Activated CD8-positive, alpha-beta memory T cell treated with anti-CD3 and anti-CD28 coated beads for 48 hours (primary cell): ENCODE data around the gene MAGEF1.
"Not testable (repeated sequence)": the region's sequence is repeated elsewhere in the genome, so short reads cannot be mapped to it uniquely, and the experiment has no call there.

Experiments used
- DNase-seq, 3 experiments: peaks; one replicate each; pipeline ENCODE4 v3.0.0-alpha.2; 2020; ENCODE audit warnings: low read depth in 2 of 3, low spot score in 2 of 3

Gene MAGEF1

DNA sequence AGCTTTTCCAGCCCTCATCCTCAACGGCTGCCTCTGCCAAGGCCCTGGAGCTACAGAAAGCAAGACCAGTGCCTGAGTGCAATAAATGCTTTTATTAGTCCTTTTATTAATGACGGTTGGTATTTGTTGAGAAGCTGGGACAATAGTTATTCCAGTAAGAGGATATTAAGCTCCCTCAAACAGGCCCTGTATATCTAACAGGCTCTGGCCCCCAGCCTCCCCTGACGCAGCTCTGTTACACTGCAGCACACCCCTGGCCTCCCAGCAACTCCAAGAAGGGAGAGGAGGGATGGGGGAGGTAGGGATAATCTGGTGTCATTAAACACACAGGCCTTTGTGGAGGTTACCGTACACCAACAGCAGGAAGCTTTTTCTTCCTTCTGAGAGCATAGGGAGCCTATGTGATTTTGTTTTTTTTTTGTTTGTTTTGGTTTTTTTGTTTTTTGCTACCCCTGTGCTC is 30.8 kb upstream of the MAGEF1 start:
- no peak for DNase-seq

DNA sequence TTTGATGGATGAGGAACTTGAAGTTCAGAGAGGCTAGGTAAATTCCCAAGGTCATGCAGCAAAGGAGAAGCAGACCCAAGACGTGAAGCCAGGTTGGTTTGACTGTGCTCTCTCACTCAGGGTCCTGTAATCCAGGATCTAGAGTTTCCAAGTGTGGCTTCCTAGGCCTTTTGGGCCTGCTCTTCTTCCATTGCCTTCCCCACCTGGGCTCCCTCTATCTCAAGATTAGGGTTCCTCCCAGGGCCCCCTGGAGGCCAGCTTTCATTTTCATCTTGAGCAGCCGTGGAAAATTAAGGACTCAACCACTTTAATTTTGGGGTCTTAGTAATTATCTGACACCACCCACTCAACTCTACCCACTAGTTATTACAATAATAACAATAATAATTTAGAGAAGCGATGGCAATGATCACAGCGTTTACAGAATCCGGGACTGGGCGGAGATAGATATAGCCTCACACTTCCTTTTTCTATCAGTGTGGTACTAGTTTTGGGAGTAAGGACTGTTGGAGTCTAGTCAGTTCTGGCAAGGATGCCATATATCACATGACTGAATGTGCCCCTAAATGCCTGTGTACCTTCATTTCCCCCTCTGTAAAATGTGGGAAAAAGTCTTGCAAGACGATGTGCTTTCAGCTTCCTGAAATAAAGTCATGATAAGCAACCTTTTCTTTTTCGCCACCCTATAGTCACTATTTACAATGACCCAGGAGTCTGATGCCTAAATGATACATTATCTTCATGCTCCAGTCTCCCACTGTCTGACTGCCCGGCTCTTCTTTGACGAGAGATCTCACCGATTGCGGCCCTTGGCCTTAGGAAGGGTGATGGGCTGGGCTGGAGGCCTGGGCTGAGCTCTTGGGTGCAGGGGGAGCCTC is 30.2 kb upstream of the MAGEF1 start:
- no peak for DNase-seq

DNA sequence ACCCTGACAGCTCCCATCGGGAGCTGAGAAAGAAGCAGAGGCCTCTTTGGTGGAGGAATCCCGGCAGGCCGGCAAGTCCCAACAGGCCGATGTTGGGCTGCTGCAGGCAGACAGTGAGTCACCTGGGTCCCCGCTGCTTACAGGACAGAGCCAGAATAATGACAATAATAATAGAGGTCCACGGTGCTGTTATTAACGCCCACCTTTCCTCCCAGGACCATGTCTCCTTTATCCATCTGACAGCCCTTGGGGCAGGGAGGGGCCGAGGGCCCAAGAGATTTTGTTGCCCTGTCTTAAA is 29.3 kb upstream of the MAGEF1 start:
- no peak for DNase-seq

DNA sequence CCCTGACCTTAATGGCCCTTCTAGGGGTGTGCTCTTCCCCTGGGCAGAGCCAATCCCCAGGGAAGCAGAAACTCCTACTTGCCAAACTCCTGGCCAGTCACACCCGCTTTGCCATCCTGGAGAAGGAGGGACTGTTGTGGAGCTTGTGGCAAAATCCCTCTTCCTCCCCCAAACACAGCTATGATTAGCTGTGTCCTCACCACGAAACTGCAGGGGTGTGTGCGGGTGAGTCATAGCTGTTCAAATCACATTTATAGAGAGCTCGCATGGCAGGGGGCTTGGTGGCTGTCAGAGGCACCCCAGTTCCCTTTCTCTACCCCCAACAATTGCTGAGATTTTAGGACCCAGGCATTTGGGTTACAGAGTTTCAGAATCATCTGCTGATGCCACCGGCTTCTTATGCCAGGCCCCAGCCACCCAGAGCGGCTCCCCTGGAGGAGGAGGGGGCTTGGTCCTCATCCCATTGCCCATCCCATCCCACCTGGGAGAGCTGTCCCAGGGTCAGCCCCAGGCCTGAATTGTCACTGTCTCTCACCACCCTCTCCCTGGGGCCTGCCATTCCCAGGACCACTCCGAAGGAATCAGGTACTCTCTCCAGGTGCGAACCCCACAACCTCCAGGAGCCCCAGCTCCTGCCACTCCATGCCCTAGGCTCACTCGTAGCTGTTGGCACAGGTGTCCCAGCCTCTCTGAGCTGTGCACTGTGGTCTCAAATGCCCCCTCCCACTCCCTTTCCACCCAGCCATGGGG is 28.8 kb upstream of the MAGEF1 start:
- DNase-seq: no peak

DNA sequence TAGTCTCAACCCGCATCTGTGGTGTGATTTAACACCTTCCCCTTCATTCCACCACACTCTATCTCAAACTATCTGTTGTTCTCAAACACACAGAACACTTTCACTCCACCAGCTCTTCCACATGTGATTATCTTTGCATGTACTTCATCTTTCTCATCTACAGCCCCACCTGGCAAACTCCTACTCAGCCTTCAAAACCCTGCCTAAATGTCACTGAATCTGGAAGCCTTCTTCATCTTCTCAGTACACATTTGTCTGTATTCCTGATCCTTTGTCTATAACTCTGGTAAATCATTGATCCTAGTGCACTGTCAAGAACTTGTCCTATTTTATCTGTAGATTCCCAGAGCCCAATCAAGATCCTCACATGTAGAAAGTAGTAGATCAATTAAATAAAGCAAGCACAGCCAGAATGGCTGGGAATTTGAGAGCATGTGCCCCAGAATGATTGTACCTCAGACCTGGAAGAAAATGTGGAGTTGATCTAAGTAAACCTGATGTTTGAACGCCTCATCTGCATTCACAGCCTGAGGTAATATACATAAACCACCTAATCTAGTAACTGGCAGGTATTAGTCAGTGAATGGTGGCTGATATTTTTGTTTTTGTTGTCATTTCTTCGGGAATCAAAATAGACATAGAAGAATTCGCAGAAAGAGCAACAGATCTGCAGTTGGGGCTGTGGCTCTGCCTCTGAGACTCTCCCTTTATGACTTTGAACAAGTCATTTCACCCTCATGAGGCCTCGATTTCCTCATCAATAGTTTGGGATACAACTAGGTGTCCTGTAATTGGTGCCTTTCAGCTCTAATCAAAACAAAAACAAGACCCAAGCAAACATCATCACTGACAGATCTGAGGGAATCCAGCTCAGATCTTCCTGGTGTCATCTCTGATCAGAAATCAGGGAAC is 28.0 kb upstream of the MAGEF1 start:
- DNase-seq: no peak

DNA sequence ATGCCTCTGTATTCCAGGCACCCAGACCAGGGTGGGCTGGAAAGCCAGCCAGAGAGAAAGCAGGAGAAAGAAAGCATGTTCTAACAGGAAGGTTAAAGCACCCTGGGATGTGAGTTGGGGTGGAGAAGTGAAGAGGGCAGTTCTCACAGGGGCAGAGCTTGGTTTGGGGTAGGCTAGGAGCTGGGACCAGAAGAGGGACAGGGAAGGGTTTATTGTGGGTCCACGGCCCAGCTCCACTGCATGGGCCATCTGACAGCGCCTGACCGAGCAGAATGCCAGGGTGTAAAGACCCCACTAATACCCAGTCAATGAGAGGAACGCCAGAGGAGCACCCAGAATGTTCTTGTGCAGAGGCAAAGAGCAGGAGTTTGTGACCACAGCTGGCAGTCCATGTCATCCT is 27.1 kb upstream of the MAGEF1 start:
- no peak for DNase-seq

DNA sequence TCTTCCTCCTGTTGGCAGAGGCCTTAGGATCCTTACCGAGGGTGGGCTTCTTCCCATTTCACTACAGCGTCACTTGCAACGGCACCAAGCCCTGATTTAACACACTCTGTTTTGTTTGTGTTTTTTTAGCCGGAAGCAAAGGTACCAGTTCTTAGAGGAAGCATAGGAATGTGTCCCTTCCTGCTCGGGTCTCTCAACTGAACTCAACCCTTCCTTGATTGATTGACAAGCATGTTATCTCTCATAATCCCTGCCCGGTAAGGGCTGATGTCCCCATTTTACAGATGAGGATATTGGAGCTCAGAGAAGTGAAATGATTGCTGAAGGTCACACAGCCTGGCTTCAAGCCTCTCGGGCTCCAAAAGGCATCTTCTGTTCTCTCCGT is 26.6 kb upstream of the MAGEF1 start:
- DNase-seq: no peak

DNA sequence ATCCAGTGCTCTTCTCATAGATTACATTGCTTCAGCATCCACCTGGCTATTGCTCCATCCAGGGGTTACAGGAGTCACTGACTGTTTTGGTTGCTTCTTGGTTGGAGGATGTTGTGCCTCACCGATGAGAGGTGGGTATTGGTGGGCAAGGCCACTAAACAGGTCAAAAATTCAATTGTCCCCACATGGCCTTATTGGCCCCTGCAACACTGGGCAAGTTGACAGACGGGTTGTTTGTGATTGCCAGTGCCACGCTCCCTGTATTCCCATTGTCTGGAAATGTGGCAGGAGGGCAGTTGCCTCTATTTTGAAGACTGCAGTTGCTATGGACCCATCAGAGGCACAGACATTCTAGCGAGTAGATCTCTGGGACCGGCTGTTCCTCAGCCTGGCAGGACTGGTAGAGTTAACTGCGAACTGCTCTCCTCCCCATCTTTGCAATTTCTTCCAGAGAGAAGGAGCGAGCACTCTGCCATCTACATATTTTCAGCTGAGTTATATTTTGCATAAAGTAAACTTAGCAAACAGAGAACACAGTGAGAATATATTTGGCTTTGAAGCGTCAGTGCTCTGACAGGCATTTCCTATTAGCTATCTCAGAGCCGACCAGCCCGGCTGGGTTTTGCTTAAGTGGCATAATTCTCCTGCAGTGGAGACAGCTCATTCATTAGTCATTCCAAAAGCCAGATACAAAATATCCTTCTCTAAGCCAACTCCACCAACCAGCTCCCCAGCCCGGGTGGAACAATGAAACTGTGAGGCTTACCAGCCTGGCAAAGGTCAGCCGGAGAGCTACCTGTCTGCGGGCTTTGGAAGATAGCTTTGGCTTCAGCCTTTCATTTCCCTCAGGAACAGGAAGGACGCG is 26.0 kb upstream of the MAGEF1 start:
- DNase-seq: no peak

DNA sequence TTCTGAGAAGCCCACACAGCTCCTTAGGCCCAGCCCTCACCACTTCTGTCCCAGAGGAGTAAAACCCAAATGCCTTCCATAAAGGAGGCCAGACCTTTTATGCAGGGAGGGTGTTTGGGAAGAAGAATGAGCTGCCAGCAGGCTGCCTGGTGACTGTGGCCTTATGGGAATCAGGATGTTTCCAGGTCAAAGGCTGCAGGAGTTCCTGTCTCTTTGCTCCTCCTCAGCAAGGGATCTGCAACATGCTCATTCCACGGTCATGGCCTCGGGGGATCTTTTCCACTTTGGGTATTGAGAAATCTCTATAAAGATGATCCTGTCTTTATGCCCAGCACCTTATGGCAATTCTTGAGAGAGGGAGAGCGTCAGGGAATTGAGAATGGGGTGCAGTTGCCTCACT is 25.2 kb upstream of the MAGEF1 start:
- DNase-seq: no peak

DNA sequence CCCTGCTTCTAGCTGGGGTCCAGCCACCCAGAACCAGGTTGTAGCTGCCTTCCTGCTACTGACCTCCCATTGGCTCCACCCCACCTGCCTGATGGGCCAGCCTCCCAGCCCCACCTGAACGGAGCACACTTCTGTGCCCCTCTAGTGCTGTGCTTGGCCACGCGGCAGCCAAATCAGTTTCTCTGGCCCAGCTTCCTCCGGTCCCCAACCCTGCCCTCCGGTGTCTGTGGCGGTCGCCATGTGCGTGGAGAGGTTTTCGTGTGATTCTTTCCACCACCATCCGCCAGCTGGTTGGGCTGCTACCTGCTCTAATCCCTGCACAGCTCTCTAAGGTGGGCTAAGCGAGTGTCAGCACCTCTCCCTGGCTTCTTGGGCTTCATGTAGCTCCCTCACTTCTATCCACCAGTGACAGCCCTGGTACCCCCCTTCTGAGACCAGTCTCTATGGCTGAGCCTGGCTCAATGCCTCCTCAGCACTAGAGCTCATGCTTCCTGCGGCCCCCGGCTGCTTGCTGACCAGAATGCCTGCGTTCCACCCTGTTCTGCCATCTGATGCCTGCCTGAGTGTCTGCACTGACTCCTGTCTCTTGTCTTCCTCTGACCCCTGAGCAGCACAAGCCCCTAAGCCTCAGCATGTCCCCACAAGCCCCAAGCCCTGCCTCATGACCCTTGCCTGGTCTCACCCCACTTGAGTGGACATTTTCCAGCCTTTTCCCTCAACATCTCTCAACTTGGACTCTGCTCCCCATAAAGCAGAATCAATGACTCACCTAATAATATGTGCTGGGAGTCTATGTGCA is 23.2 kb upstream of the MAGEF1 start:
- no peak for DNase-seq

DNA sequence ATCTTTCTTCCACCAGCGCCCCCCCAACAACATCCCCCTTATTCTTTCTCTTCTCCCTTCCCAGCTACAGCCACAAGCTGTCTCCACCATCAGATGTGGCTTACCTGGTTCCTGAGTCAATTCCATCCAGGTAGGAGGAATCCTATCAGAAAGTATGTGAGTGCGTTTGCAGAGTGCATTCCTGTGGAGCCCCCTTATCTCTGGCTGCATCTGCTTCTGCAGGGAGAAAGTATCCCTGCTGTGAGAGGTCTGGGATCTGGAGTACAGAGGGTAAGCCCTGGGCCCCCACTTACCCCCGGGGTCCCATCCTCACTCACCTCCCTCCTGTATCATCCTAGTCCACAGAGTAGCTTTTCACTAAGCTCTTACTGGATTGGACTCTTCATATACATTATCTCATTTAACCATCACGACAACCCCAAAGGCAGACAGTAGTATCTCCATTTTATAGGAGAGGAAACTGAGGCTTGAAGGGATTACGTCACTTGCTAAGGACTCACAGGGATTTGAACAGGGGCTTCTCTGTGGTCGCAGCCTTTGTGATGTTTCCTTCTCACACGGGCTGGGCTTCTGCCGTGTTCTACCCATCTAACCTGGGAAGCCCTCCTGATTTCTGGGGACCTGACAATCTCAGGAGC is 22.2 kb upstream of the MAGEF1 start:
- DNase-seq: no peak

DNA sequence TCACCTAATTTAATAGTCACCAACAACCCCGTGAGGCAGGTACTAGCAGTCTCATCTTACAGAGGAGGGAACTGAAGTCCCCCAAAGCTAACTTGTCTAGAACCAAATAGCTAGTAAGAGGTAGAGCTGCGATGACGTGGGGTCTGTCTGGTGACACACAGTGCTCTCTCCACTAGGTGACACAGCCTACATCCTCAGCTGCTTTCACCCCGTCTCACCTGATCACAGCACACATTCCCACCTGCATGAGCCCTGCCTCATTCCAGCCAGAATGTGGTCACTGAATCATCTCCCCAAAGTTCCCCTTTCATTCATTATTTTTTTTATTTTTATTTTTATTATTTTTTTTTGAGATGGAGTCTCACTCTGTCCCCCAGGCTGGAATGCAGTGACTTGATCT is 21.3 kb upstream of the MAGEF1 start:
- no peak for DNase-seq

DNA sequence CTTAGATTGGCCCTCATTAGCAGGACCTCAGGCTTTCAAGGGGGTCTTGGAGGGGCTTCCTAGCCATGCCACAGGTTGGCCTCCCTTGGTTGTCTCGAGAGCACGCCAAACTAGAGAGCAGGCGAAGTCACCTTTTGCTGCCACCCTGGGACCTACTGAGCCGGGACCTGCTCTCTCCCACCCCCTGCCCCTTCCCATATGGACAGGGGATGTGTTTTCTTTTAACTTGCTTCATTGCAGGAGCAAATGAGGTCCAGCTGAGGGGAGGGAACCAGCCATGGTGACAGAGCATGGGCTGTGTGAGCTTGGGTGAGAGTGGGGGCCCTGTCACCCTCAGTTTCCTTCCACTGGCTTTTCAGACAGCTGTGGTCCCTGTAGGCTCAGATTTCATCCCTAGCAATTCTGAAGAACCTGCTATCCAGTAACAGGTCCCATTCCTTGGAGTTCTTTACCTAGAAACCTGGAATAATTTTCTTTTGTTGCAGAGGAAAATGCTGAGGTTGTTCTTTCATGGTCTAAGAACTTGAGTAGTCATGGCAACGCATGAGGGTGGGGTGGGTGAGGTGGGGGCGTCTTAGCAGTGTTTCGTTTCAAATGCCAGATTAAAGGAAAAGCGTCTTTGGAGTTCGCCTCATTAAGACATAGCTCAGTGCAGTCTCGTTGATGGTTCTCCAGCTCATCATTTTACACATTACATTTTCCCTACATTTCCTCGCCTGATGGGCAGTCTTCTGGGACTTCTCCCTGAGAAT is 20.1 kb upstream of the MAGEF1 start:
- no peak for DNase-seq

DNA sequence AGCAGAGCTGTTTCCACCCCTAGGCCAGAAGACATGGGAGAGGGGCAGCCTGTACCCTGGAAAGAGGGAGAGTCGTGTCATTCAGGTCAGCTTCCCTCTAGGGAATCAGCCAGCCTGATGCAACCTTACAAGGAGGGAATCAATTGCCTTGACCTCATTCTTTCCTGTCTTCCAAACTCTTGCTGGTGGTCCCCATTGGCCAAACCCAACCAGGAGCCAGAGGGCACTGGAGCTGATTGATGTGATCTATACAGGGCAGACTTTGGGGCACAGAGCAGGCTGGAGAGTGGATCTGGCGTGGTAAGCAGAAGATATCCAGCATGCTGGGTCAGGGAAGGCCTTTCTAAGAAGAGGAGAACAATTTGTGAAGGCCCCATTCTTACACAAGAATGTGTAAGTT is 19.1 kb upstream of the MAGEF1 start:
- no peak for DNase-seq

DNA sequence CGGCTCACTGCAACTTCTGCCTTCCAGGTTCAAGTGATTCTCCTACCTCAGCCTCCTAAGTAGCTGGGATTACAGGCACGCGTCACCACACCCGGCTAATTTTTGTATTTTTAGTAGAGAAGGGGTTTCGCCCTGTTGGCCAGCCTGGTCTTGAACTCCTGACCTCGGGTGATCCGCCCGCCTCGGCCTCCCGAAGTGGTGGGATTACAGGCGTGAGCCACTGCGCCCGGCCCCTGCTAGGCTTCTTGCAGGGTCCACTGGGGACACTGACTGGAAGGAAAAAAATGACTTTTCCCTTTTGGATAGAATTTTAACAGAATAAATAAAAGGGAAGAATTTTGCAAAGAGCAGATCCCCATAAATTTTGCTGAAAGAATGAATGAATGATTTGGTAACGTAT is 17.3 kb upstream of the MAGEF1 start:
- DNase-seq: not testable (repeated sequence)

DNA sequence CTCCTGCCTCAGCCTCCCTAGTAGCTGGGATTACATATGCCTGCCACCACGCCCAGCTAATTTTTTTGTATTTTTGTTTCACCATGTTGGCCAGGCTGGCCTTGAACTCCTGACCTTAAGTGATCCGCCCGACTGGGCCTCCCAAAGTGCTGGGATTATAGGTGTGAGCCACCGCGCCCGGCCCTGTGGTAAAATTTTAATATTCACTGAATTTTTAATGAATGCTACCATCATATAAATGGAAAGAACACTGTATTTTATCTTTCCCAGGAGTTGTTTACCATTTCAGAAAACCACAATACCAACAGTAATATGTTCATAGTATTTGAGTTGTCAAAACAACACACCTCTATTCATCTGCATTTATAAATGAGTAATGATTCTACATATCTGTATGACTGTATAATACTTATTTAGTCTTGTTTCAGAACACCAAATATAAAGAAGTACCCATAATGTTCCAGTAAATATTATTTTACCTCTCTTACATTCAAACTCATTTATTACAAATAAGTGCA is 16.2 kb upstream of the MAGEF1 start:
- DNase-seq: no peak

DNA sequence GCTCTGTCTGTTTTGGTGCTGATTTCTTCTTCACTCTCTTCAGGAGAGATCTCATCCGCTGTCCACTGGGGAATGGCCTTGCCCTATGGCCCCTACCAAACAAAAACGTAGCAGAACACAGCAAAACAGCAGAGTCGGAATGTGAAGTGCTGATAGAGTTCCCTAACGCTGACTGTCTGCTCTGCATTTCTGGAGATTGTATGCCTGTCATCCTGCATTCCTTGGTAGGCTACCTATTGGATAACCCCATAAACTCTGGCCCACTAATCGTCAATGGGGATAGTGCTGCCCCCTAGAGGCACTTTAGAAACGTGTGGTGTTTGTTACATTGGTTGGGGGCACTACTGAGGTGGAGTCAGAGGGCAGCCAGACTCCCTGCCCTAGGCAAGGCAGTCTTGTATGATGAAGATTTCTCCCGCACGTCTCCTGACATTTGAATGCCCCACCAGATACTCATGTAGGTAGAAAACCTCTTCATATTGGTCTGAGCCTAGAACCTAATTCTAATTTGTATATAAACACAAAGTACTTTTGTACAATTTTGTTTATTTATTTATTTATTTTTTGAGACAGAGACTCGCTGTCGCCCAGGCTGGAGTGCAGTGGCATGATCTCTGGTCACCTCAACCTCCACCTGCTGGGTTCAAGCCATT is 15.6 kb upstream of the MAGEF1 start:
- no peak for DNase-seq

DNA sequence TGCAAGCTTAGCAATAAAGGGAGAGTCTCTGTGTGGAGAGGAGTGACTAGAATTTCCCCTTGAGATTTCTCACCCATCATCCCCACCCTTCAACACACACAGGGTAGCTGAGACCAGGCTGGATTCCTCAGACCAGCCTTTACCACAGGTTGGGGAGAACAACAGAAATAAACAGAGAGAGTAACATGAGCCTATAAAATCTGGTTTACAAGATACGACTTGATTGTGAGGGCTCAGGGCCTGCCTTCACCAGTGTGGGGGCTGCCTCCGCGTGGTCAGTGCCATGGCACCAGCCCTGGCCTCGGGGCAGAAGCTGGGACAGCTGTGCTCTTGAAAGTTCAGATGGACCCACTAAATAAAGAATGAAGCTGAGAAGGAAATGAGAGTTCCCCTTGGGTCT is 14.6 kb upstream of the MAGEF1 start:
- DNase-seq: no peak
